Activated naive CD8-positive, alpha-beta T cell treated with anti-CD3 and anti-CD28 coated beads, Interleukin-2, amount 50 U/mL, for 24 hours (primary cell): ENCODE measurements around the gene HOXB5.
A peak's percentile ranks its signal among the peaks of the same experiment; 100 is the strongest.

Source experiments
- ATAC-seq: fragments of 150-1000 bp; cut with Tn5 transposase; one replicate; pipeline ENCODE4 v1.10.0; 2021
- DNase-seq: peaks from one replicate; pipeline ENCODE4 v3.0.0; 2021
- H3K27ac Mint-ChIP-seq: one replicate; pipeline ENCODE4 v1.8.0; 2021; ENCODE audit warnings: mild to moderate bottlenecking, mixed read lengths
- H3K27me3 Mint-ChIP-seq: one replicate; pipeline ENCODE4 v1.8.0; 2021; ENCODE audit warnings: mixed read lengths
- H3K36me3 Mint-ChIP-seq: one replicate; pipeline ENCODE4 v1.8.0; 2021; ENCODE audit warnings: low read depth, mixed read lengths
- H3K4me1 Mint-ChIP-seq: one replicate; pipeline ENCODE4 v1.8.0; 2021; ENCODE audit warnings: mixed read lengths
- H3K4me3 Mint-ChIP-seq: one replicate; pipeline ENCODE4 v1.8.0; 2021; ENCODE audit warnings: mild to moderate bottlenecking, moderate library complexity, mixed read lengths
- H3K9me3 Mint-ChIP-seq: one replicate; pipeline ENCODE4 v1.8.0; 2021; ENCODE audit warnings: mixed read lengths

The HOXB5 gene

GRCh38 chr17:48605991-48606891 is 12.7 kb upstream of the HOXB5 start:
- Mint-ChIP-seq H3K36me3 (no peaks in the 10 kb centered on the region), H3K4me1 (peaks cover 18% of the 10 kb centered on the region), H3K9me3 (no peaks in the 10 kb centered on the region), H3K27me3 (peaks cover 79% of the 10 kb centered on the region), H3K27ac (no peak overlapping the region), H3K4me3 (no peak overlapping the region)
- DNase-seq: no peak
- no peak for ATAC-seq

GRCh38 chr17:48605409-48605919 is 11.9 kb upstream of the HOXB5 start:
- DNase-seq: no peak
- Mint-ChIP-seq H3K9me3 (no peaks in the 10 kb centered on the region), H3K4me3 (no peak overlapping the region), H3K27me3 (peaks cover 82% of the 10 kb centered on the region), H3K27ac (no peak overlapping the region), H3K4me1 (peaks cover 11% of the 10 kb centered on the region), H3K36me3 (no peaks in the 10 kb centered on the region)
- no peak for ATAC-seq

DNA sequence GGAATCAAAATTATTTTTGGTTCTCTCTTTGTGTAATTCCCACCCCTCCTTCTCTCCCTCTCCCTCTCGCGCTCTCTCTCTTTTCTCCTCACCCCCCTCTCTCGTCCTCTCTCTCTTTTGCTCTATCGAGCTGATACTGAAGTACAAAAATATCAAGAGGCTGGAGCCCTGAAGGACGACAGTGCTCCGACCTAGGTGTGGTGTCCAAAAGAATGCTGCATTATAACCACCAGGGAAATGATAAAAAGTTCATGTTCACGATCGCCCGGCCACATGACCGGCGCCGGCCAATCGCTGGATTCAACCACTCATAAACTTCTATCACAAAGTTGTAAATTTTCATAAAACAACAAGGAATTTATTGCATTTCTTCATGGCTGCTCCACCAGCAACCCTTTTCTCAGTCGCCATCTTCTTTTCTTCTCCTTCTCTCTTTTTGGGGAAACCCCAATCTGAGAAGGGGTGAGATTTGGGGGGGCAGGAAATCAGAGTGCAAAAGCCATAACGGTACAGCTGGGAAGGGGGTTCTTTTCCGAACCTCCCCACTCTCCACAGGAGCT is 11.3 kb upstream of the HOXB5 start, which contains the start of gene HOXB6:
HOXB6 (minus strand) TSS at position 217 of the 560 bp plus-strand sequence. CDS start 6,836 bp downstream, outside the sequence.
- ATAC-seq (no peak), DNase-seq (no peak)
- Mint-ChIP-seq H3K4me1 (peaks cover 11% of the 10 kb centered on the region), H3K9me3 (no peaks in the 10 kb centered on the region), H3K27ac (no peak within 1 kb of the TSS), H3K36me3 (no peaks in the 10 kb centered on the region), H3K27me3 (peaks cover 87% of the 10 kb centered on the region), H3K4me3 (peak within 1 kb of the TSS; percentile 48)

- no peak overlapping the region for H3K4me3 Mint-ChIP-seq
- H3K36me3 Mint-ChIP-seq: no peaks in the 10 kb centered on the region
- H3K27ac Mint-ChIP-seq: no peak overlapping the region
- H3K27me3 Mint-ChIP-seq: peaks cover 86% of the 10 kb centered on the region
- H3K4me1 Mint-ChIP-seq: peaks cover 11% of the 10 kb centered on the region
- no peak for DNase-seq
- no peaks in the 10 kb centered on the region for H3K9me3 Mint-ChIP-seq
- ATAC-seq: no peak
Measured at GRCh38 chr17:48603959-48604769, 10.6 kb upstream of the HOXB5 start.

- no peak for ATAC-seq
- Mint-ChIP-seq H3K27ac (no peak overlapping the region), H3K27me3 (peaks cover 86% of the 10 kb centered on the region), H3K4me3 (no peak overlapping the region), H3K9me3 (no peaks in the 10 kb centered on the region), H3K36me3 (no peaks in the 10 kb centered on the region), H3K4me1 (peaks cover 23% of the 10 kb centered on the region)
- DNase-seq: no peak
Measured at GRCh38 chr17:48601539-48602425, 8.2 kb upstream of the HOXB5 start.

- Mint-ChIP-seq H3K9me3 (no peaks in the 10 kb centered on the region), H3K27ac (no peak overlapping the region), H3K27me3 (peaks cover 87% of the 10 kb centered on the region), H3K36me3 (no peaks in the 10 kb centered on the region), H3K4me1 (peaks cover 29% of the 10 kb centered on the region), H3K4me3 (no peak overlapping the region)
- no peak for ATAC-seq
- no peak for DNase-seq
Measured at GRCh38 chr17:48601207-48601538, 7.6 kb upstream of the HOXB5 start.

GRCh38 chr17:48600244-48601098 is 6.9 kb upstream of the HOXB5 start:
- Mint-ChIP-seq H3K27me3 (peaks cover 89% of the 10 kb centered on the region), H3K27ac (no peak overlapping the region), H3K36me3 (no peaks in the 10 kb centered on the region), H3K4me1 (peaks cover 30% of the 10 kb centered on the region), H3K4me3 (no peak overlapping the region), H3K9me3 (no peaks in the 10 kb centered on the region)
- no peak for ATAC-seq
- no peak for DNase-seq

GRCh38 chr17:48599354-48599753 is 5.8 kb upstream of the HOXB5 start:
- Mint-ChIP-seq H3K4me3 (no peak overlapping the region), H3K9me3 (no peaks in the 10 kb centered on the region), H3K27me3 (peaks cover 90% of the 10 kb centered on the region), H3K36me3 (no peaks in the 10 kb centered on the region), H3K4me1 (peaks cover 26% of the 10 kb centered on the region), H3K27ac (no peak overlapping the region)
- no peak for DNase-seq
- ATAC-seq: no peak

DNA sequence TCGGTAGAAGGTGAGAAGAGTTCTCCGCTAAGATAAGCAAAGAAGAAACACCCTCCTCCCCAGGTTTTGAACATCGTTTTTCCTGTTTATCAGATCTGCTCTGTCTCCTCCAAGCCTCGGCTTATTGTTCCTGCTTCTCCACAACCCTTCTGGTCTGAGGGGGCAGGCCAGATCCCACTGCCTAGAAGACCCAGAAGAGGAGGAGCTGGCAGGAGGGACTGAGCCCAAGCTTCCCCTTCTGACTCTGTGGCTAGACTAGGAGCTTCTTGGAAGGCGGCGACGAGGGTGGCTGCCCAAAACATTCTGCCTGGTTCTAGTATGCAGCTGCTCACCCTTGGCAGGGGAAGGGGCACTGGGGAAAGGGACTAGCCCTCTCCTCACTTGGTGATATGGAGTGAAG is 5.2 kb upstream of the HOXB5 start:
- H3K4me3 Mint-ChIP-seq: peak overlapping the region; percentile 58
- H3K4me1 Mint-ChIP-seq: peaks cover 26% of the 10 kb centered on the region
- no peak overlapping the region for H3K27ac Mint-ChIP-seq
- ATAC-seq (no peak), DNase-seq (no peak)
- H3K27me3 Mint-ChIP-seq: peaks cover 88% of the 10 kb centered on the region
- no peaks in the 10 kb centered on the region for H3K9me3 Mint-ChIP-seq
- H3K36me3 Mint-ChIP-seq: no peaks in the 10 kb centered on the region

GRCh38 chr17:48597778-48598631 is 4.4 kb upstream of the HOXB5 start:
- no peaks in the 10 kb centered on the region for H3K9me3 Mint-ChIP-seq
- H3K4me1 Mint-ChIP-seq: peaks cover 29% of the 10 kb centered on the region
- peaks cover 85% of the 10 kb centered on the region for H3K27me3 Mint-ChIP-seq
- no peaks in the 10 kb centered on the region for H3K36me3 Mint-ChIP-seq
- DNase-seq (no peak), ATAC-seq (peak; percentile 22)
- H3K4me3 Mint-ChIP-seq: peak overlapping the region; percentile 58
- H3K27ac Mint-ChIP-seq: peak overlapping the region; percentile 18

- Mint-ChIP-seq H3K4me1 (peaks cover 35% of the 10 kb centered on the region), H3K36me3 (no peaks in the 10 kb centered on the region), H3K9me3 (no peaks in the 10 kb centered on the region), H3K27me3 (peaks cover 83% of the 10 kb centered on the region), H3K27ac (peak overlapping the region; percentile 18), H3K4me3 (peak overlapping the region; percentile 58)
- DNase-seq: no peak
- no peak for ATAC-seq
Measured at GRCh38 chr17:48597528-48597777, 3.9 kb upstream of the HOXB5 start.

DNA sequence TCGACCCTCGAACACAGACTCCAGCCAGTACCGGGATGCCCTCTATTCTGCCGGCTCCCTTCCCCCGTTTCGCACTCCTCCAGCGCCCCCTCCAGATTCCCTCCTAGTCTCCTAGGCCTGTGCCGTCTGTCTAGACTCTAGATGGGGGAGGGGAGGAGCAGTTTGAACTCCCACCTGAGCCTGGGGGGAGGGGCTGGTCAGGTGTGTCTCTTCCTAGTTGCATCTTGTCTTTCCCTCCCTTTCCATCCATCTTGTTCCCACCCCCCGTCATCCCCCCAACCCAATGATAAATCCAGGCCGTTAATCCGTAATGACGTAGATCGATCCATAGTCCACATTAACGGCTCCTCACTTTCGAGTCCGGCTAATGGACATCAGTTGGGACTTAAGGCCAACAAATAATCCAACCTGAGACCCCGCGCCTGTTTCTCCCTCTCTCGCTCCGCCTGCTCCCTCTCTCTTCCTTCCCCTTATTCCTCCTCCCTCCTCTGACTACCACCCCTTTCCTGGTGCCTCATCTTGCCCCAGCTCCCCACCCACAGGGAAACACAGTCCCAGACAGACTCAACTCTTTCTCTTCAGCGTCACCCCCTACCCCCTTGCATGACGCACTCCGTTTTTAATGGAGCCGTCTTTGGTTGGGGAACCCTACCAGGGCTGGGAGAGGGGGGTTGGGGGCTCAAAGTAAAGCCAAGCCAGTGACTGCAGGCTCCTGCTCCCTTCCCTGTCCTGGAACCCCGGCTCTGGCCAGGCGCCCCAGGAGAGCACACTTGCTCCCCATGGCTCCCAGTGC is 3.4 kb upstream of the HOXB5 start:
- peak; percentile 12 for ATAC-seq
- Mint-ChIP-seq H3K27ac (no peak overlapping the region), H3K4me1 (peaks cover 34% of the 10 kb centered on the region), H3K27me3 (peaks cover 83% of the 10 kb centered on the region), H3K4me3 (peak overlapping the region; percentile 58), H3K36me3 (no peaks in the 10 kb centered on the region), H3K9me3 (no peaks in the 10 kb centered on the region)
- no peak for DNase-seq
